IMR-90 (cell line): ENCODE results near the gene PTPRN2. TPM values are rescaled to one million over a fixed set of nuclear protein-coding genes. Genes with fewer than 3 reads are reported as not detected.
"Not testable (repeated sequence)": the region's sequence is repeated elsewhere in the genome, so short reads cannot be mapped to it uniquely, and the experiment has no call there.

Experiments
- ATAC-seq: fragments of 200-7000 bp; cut with Tn5 transposase; 2 replicates; pipeline ENCODE4 v1.9.1; 2020; ENCODE audit warnings: low read depth, mild to moderate bottlenecking, moderate library complexity
- BruUV-seq: library from RNA; stranded (reverse); fragments of 400-500 nt; replicated peaks from 2 replicates; lab custom pipeline; 2021; lab: Mats Ljungman, UMichigan
- CTCF ChIA-PET: fragments of 300-600 bp; formaldehyde crosslinking; extraction: SDS; loops from one replicate; lab custom pipeline; 2021; ENCODE audit warnings: antibody characterized with exemption; lab: Yijun Ruan, JAX
- POLR2A ChIA-PET: fragments of 300-600 bp; sonication (Branson Sonifier 250); formaldehyde crosslinking; loops from one replicate; lab custom pipeline; 2022; ENCODE audit warnings: antibody characterized with exemption; ENCODE audit not compliant: unreplicated experiment; lab: Charles Lee
- DNase-seq: peaks from one replicate; pipeline ENCODE4 v3.0.0; 2013
- H2AFZ ChIP-seq: replicated peaks from 2 replicates; pipeline ENCODE3; 2013; ENCODE audit warnings: low read length, mild to moderate bottlenecking; ENCODE audit not compliant: poor library complexity
- H2AK5ac ChIP-seq: 2 replicates; pipeline ENCODE4 v1.6.1; 2013; ENCODE audit warnings: low read depth, low read length, inconsistent platforms
- H2AK9ac ChIP-seq: replicated peaks from 2 replicates; pipeline ENCODE3; 2013; ENCODE audit warnings: mild to moderate bottlenecking, low read depth, low read length, moderate library complexity; ENCODE audit not compliant: poor library complexity
- H2BK120ac ChIP-seq: 2 replicates; pipeline ENCODE4 v1.6.1; 2013; ENCODE audit warnings: low read depth, low read length, inconsistent platforms
- H2BK15ac ChIP-seq: 3 replicates; pipeline ENCODE4 v1.6.1; 2013; ENCODE audit warnings: low read depth, low read length, inconsistent platforms
- H2BK20ac ChIP-seq: 2 replicates; pipeline ENCODE4 v1.6.1; 2013; ENCODE audit warnings: low read depth, mild to moderate bottlenecking, inconsistent platforms, low read length, moderate library complexity
- H2BK5ac ChIP-seq: 2 replicates; pipeline ENCODE4 v1.6.1; 2013; ENCODE audit warnings: mild to moderate bottlenecking, low read depth, low read length, inconsistent platforms; ENCODE audit not compliant: poor library complexity, severe bottlenecking
- H3K14ac ChIP-seq: replicated peaks from 2 replicates; pipeline ENCODE4 v1.6.1; 2013; ENCODE audit warnings: low read depth, low read length, inconsistent platforms
- H3K18ac ChIP-seq: 2 replicates; pipeline ENCODE4 v1.6.1; 2013; ENCODE audit warnings: low read depth, low read length, control low read depth
- H3K23ac ChIP-seq: 2 replicates; pipeline ENCODE4 v1.6.1; 2013; ENCODE audit warnings: low read depth, low read length, inconsistent platforms
- H3K27ac ChIP-seq: 2 replicates; pipeline ENCODE4 v1.5.1; 2013; ENCODE audit warnings: mild to moderate bottlenecking, control low read depth, low read length; ENCODE audit not compliant: insufficient read depth
- H3K27me3 ChIP-seq: 2 replicates; pipeline ENCODE4 v1.6.1; 2013; ENCODE audit warnings: low read length; ENCODE audit not compliant: control insufficient read depth, insufficient read depth
- H3K36me3 ChIP-seq: 2 replicates; pipeline ENCODE4 v1.6.1; 2013; ENCODE audit warnings: low read length, mixed read lengths; ENCODE audit not compliant: control insufficient read depth, insufficient read depth
- H3K4ac ChIP-seq: 2 replicates; pipeline ENCODE4 v1.6.1; 2013; ENCODE audit warnings: low read depth, low read length, inconsistent platforms
- H3K4me1 ChIP-seq: 2 replicates; pipeline ENCODE4 v1.6.1; 2013; ENCODE audit warnings: low read length, mixed read lengths; ENCODE audit not compliant: control insufficient read depth, insufficient read depth
- H3K4me2 ChIP-seq: 2 replicates; pipeline ENCODE4 v1.6.1; 2013; ENCODE audit warnings: low read depth, mild to moderate bottlenecking, control low read depth, low read length, moderate library complexity
- H3K4me3 ChIP-seq: 2 replicates; pipeline ENCODE4 v1.5.1; 2013; ENCODE audit warnings: low read depth, mild to moderate bottlenecking, control low read depth, low read length, moderate library complexity; ENCODE audit not compliant: insufficient read depth
- H3K56ac ChIP-seq: 2 replicates; pipeline ENCODE4 v1.6.1; 2013; ENCODE audit warnings: low read length, inconsistent platforms; ENCODE audit not compliant: insufficient read depth; ENCODE audit errors: extremely low read depth
- H3K79me1 ChIP-seq, 2 experiments: 2 replicates each; pipeline ENCODE4 v1.6.1; 2013; ENCODE audit warnings: low read length in 2 of 2, inconsistent platforms in 1 of 2, low read depth in 1 of 2
- H3K9ac ChIP-seq: 2 replicates; pipeline ENCODE4 v1.6.1; 2013; ENCODE audit warnings: low read depth, low read length, control low read depth
- H3K9me1 ChIP-seq: 2 replicates; pipeline ENCODE4 v1.6.1; 2013; ENCODE audit warnings: low read length, inconsistent platforms; ENCODE audit not compliant: insufficient read depth
- H3K9me3 ChIP-seq: 2 replicates; pipeline ENCODE4 v1.6.1; 2013; ENCODE audit warnings: low read length; ENCODE audit not compliant: control insufficient read depth, insufficient read depth
- H4K20me1 ChIP-seq: 2 replicates; pipeline ENCODE4 v1.6.1; 2013; ENCODE audit warnings: low read length, inconsistent platforms; ENCODE audit not compliant: insufficient read depth
- H4K5ac ChIP-seq: 2 replicates; pipeline ENCODE4 v1.6.1; 2013; ENCODE audit warnings: mild to moderate bottlenecking, low read depth, low read length, control low read depth
- H4K8ac ChIP-seq, 2 experiments: 2 replicates each; pipeline ENCODE4 v1.6.1; 2013; ENCODE audit warnings: low read depth in 2 of 2, low read length in 2 of 2, control low read depth in 1 of 2, inconsistent platforms in 1 of 2
- H4K91ac ChIP-seq: 2 replicates; pipeline ENCODE4 v1.6.1; 2013; ENCODE audit warnings: low read depth, low read length, inconsistent platforms; ENCODE audit not compliant: insufficient read depth
- BHLHE40 ChIP-seq: fragments of 150-350 bp; IDR thresholded peaks from 2 replicates; pipeline ENCODE4 v1.6.1; 2016; ENCODE audit warnings: mild to moderate bottlenecking, low read depth, low read length
- CHD1 ChIP-seq: IDR thresholded peaks from 2 replicates; pipeline ENCODE4 v1.6.1; 2012; ENCODE audit warnings: low read depth, low read length, improper control_type of control experiment
- MAZ ChIP-seq: IDR thresholded peaks from 2 replicates; pipeline ENCODE4 v1.6.1; 2012; ENCODE audit warnings: low read depth, mild to moderate bottlenecking, low read length, improper control_type of control experiment, moderate library complexity, borderline replicate concordance
- SMC3 ChIP-seq: fragments of 150-350 bp; IDR thresholded peaks from 2 replicates; pipeline ENCODE4 v1.6.1; 2016; ENCODE audit warnings: low read depth, mild to moderate bottlenecking, antibody characterized with exemption, low read length, moderate library complexity
- WGBS, 2 experiments: methylation state at CpG; one replicate each; pipeline versions ENCODE4 v1.1.5 to v1.1.7; 2013; ENCODE audit warnings: missing lambda C conversion rate in 2 of 2; ENCODE audit not compliant: insufficient read length in 1 of 2; ENCODE audit errors: extremely low coverage in 2 of 2; 5-methylcytosine and 5-hydroxymethylcytosine counted together
- dilution Hi-C: fragments of 300-500 bp; cut with HindIII; formaldehyde crosslinking; loops from one replicate; pipeline ENCODE4 v1.14.3; 2018; ENCODE audit warnings: low sequenced_read_pairs; ENCODE audit not compliant: unreplicated experiment
- in situ Hi-C: fragments of 300-500 bp; cut with MboI; formaldehyde crosslinking; loops from 3 replicates; pipeline ENCODE4 v1.14.3; 2019; ENCODE audit warnings: low sequenced_read_pairs, inconsistent platforms, mixed read lengths
- intact Hi-C: fragments of 100-400 bp; cut with micrococcal nuclease; formaldehyde crosslinking; loops from 2 replicates; pipeline ENCODE4 v1.10.0; 2022
- polyA plus RNA-seq, 3 experiments: library from polyadenylated mRNA; depleted of rRNA; stranded (reverse); fragments of >200 nt; gene quantifications; 2 replicates each; pipeline ENCODE4 v1.2.3, GENCODE V29; 2012; ENCODE audit warnings: low replicate concordance in 1 of 3
- total RNA-seq: library from RNA; depleted of rRNA; stranded (reverse); fragments of >200 nt; gene quantifications from 2 replicates; pipeline ENCODE4 v1.2.3, GENCODE V29; 2012
- TF ChIP-seq, protein P1 (sequence below): fragments of 150-350 bp; IDR thresholded peaks from 2 replicates; pipeline ENCODE4 v1.6.1; 2017; ENCODE audit warnings: mild to moderate bottlenecking, antibody characterized with exemption, low read length, low read depth

Gene PTPRN2
- total and polyA plus RNA-seq, 2 of the 4 experiments (the other 2 are of a cell fraction), result 0.03 TPM; not detected in 1

DNA sequence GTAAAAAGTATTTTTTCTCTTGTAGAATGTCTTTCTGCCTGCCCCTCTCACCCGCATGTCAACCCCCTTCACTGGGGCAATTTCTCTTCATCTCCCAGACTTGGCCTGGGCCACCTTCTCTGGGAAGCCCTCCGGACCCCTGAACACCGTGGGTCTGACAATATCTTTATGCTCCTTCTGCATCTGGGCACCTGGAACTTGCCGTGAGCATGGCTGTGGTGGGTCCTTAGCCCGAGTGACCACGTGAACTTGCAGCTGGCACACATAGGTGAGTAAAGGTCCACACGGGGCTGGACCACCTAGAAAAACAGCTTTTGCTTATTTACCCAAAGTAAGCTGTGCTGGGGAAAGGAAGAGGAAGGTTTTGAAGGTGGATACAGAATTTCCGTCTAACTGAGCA, 650.6 kb downstream of the PTPRN2 start:
- ChIA-PET POLR2A (no interaction called here), CTCF (no interaction called here)
- ATAC-seq, result no peak
- no peak overlapping the region for H3K4me2 ChIP-seq
- BruUV-seq, result no TSS peak
- H2BK5ac ChIP-seq, result no peak overlapping the region
- no peaks in the 10 kb centered on the region for H3K9me1 ChIP-seq
- H3K27me3 ChIP-seq, result no peaks in the 10 kb centered on the region
- H3K18ac ChIP-seq, result no peak overlapping the region
- H2AFZ ChIP-seq, result no peak overlapping the region
- in situ Hi-C loops, result no loop called here
- no peak overlapping the region for H4K8ac ChIP-seq
- H3K4me1 ChIP-seq, result no peaks in the 10 kb centered on the region
- H3K56ac ChIP-seq, result no peak overlapping the region
- no peak overlapping the region for H3K27ac ChIP-seq
- peaks cover 55% of the 10 kb centered on the region for H3K9me3 ChIP-seq
- H2BK120ac ChIP-seq, result no peak overlapping the region
- H3K4ac ChIP-seq, result no peak overlapping the region
- H3K14ac ChIP-seq, result no peak overlapping the region
- no peak overlapping the region for H2AK9ac ChIP-seq
- no peaks in the 10 kb centered on the region for H4K20me1 ChIP-seq
- no peak overlapping the region for H2BK15ac ChIP-seq
- dilution Hi-C loops, result no loop called here
- H4K5ac ChIP-seq, result no peak overlapping the region
- H3K36me3 ChIP-seq, result no peaks in the 10 kb centered on the region
- H3K79me1 ChIP-seq, result no peaks in the 10 kb centered on the region
- no peak overlapping the region for H3K23ac ChIP-seq
- no peak overlapping the region for H2BK20ac ChIP-seq
- H3K9ac ChIP-seq, result no peak overlapping the region
- WGBS, 2 experiments, result 41% methylated on average over 4 of the region's 8 CpGs; no CpG with 5 or more reads in 1 of the 2 experiments
- no peak overlapping the region for H4K91ac ChIP-seq
- intact Hi-C loops, result no loop called here
- H3K4me3 ChIP-seq, result no peak overlapping the region
- no peak overlapping the region for H2AK5ac ChIP-seq
- DNase-seq, result no peak
- TF ChIP-seq BHLHE40, result no peak
- TF ChIP-seq SMC3, result no peak
- TF ChIP-seq, protein P1, sequence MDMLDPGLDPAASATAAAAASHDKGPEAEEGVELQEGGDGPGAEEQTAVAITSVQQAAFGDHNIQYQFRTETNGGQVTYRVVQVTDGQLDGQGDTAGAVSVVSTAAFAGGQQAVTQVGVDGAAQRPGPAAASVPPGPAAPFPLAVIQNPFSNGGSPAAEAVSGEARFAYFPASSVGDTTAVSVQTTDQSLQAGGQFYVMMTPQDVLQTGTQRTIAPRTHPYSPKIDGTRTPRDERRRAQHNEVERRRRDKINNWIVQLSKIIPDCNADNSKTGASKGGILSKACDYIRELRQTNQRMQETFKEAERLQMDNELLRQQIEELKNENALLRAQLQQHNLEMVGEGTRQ, result no peak
- no peak for TF ChIP-seq MAZ
- no peak for TF ChIP-seq CHD1

DNA sequence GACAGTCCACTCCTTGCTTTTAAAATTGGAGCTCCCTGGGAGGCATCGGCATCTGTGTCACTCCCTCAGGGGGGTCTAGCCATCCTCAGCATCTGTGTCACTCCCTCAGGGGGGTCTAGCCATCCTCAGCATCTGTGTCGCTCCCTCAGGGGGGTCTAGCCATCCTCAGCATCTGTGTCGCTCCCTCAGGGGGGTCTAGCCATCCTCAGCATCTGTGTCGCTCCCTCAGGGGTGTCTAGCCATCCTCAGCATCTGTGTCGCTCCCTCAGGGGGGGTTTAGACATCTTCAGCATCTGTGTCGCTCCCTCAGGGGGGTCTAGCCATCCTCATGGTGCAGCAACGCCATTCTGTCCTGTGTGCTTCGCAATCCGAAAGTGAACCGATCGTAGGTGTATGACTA, 651.9 kb downstream of the PTPRN2 start:
- BruUV-seq, H3K27ac ChIP-seq, H2AK9ac ChIP-seq, H3K4me1 ChIP-seq, H3K4ac ChIP-seq, H3K14ac ChIP-seq, H2BK20ac ChIP-seq, H3K56ac ChIP-seq, H2AFZ ChIP-seq, H2BK15ac ChIP-seq, dilution Hi-C loops, H3K9ac ChIP-seq, H4K8ac ChIP-seq, H3K79me1 ChIP-seq, CTCF ChIA-PET, H4K91ac ChIP-seq, H2BK5ac ChIP-seq, intact Hi-C loops, H3K4me2 ChIP-seq, H3K27me3 ChIP-seq, ATAC-seq, POLR2A ChIA-PET, H2BK120ac ChIP-seq, H3K36me3 ChIP-seq, H2AK5ac ChIP-seq, in situ Hi-C loops, H4K20me1 ChIP-seq, DNase-seq, H3K18ac ChIP-seq, H3K9me1 ChIP-seq, H4K5ac ChIP-seq, H3K23ac ChIP-seq, H3K4me3 ChIP-seq: not testable (repeated sequence)
- H3K9me3 ChIP-seq, result peaks cover 55% of the 10 kb centered on the region
- WGBS, 2 experiments, result 40% methylated on average over 1 of the region's 11 CpGs; no CpG with 5 or more reads in 1 of the 2 experiments
